Skeletal muscle satellite cell (primary cell): ENCODE results near the gene KBTBD13.

ENCODE experiments used
- H3K27me3 ChIP-seq: 2 replicates; pipeline ENCODE4 v1.7.0; 2013; ENCODE audit warnings: low read length; ENCODE audit not compliant: control insufficient read depth, insufficient read depth
- H3K36me3 ChIP-seq: 2 replicates; pipeline ENCODE4 v1.7.0; 2013; ENCODE audit warnings: mild to moderate bottlenecking, control low read depth, low read length; ENCODE audit not compliant: insufficient read depth
- H3K4me1 ChIP-seq: 2 replicates; pipeline ENCODE4 v1.7.0; 2013; ENCODE audit warnings: low read length; ENCODE audit not compliant: control insufficient read depth, insufficient read depth
- H3K4me2 ChIP-seq: 2 replicates; pipeline ENCODE4 v1.7.0; 2013; ENCODE audit warnings: mild to moderate bottlenecking, low read length
- H3K4me3 ChIP-seq: 2 replicates; pipeline ENCODE4 v1.7.0; 2013; ENCODE audit warnings: low read length
- H3K9ac ChIP-seq: 2 replicates; pipeline ENCODE4 v1.7.0; 2013; ENCODE audit warnings: mild to moderate bottlenecking, low read depth, low read length, moderate library complexity
- H3K9me3 ChIP-seq: replicated peaks from 2 replicates; pipeline ENCODE4 v1.7.0; 2013; ENCODE audit warnings: mild to moderate bottlenecking, control low read depth, low read length

KBTBD13 gene

GRCh38 chr15:65062726-65063125 lies 13.8 kb upstream of the KBTBD13 start:
- H3K9me3 ChIP-seq: no peaks in the 10 kb centered on the region

GRCh38 chr15:65066001-65066634 lies 10.4 kb upstream of the KBTBD13 start:
- H3K4me3 ChIP-seq: no peak overlapping the region
- H3K4me2 ChIP-seq: no peak overlapping the region
- H3K9me3 ChIP-seq: no peaks in the 10 kb centered on the region
- H3K27me3 ChIP-seq: peaks cover 55% of the 10 kb centered on the region
- peaks cover 17% of the 10 kb centered on the region for H3K4me1 ChIP-seq
- H3K9ac ChIP-seq: no peak overlapping the region
- H3K36me3 ChIP-seq: no peaks in the 10 kb centered on the region

More at GRCh38 chr15:65062726-65063125, 13.8 kb upstream of the KBTBD13 start:
- Histone ChIP-seq H3K27me3 (peaks cover 62% of the 10 kb centered on the region), H3K36me3 (no peaks in the 10 kb centered on the region), H3K4me2 (no peak overlapping the region), H3K4me1 (peaks cover under 1% of the 10 kb centered on the region), H3K9ac (no peak overlapping the region), H3K4me3 (no peak overlapping the region)

GRCh38 chr15:65066635-65067316 lies 9.8 kb upstream of the KBTBD13 start:
- Histone ChIP-seq H3K4me3 (no peak overlapping the region), H3K36me3 (no peaks in the 10 kb centered on the region), H3K4me2 (no peak overlapping the region), H3K9ac (no peak overlapping the region), H3K4me1 (peaks cover 17% of the 10 kb centered on the region), H3K9me3 (no peaks in the 10 kb centered on the region), H3K27me3 (peaks cover 60% of the 10 kb centered on the region)

GRCh38 chr15:65067317-65067644 lies 9.3 kb upstream of the KBTBD13 start:
- Histone ChIP-seq H3K9ac (no peak overlapping the region), H3K4me1 (peaks cover 17% of the 10 kb centered on the region), H3K36me3 (no peaks in the 10 kb centered on the region), H3K4me2 (peak overlapping the region; percentile 36), H3K27me3 (peaks cover 59% of the 10 kb centered on the region), H3K4me3 (no peak overlapping the region), H3K9me3 (no peaks in the 10 kb centered on the region)

- Histone ChIP-seq H3K9ac (no peak within 1 kb of the TSS), H3K9me3 (no peaks in the 10 kb centered on the region)
These were observed 8.7 kb upstream of the KBTBD13 start, which contains the start of gene RASL12 for GRCh38 chr15:65067645-65068402. Gene RASL12, minus strand, starts transcription at chr15:65067991. Its CDS starts 156 bp downstream, at chr15:65067835.

GRCh38 chr15:65068403-65068788 lies 8.2 kb upstream of the KBTBD13 start:
- Histone ChIP-seq H3K9me3 (no peaks in the 10 kb centered on the region), H3K27me3 (peaks cover 49% of the 10 kb centered on the region), H3K4me1 (peaks cover 17% of the 10 kb centered on the region), H3K4me2 (no peak overlapping the region), H3K36me3 (no peaks in the 10 kb centered on the region), H3K4me3 (no peak overlapping the region), H3K9ac (no peak overlapping the region)

More at GRCh38 chr15:65067645-65068402, 8.7 kb upstream of the KBTBD13 start, which contains the start of gene RASL12:
- Histone ChIP-seq H3K4me2 (peak within 1 kb of the TSS; percentile 36), H3K4me3 (peak within 1 kb of the TSS; percentile 40), H3K36me3 (no peaks in the 10 kb centered on the region), H3K27me3 (peaks cover 54% of the 10 kb centered on the region), H3K4me1 (peaks cover 17% of the 10 kb centered on the region)

- H3K27me3 ChIP-seq: peaks cover 43% of the 10 kb centered on the region
- no peak overlapping the region for H3K9ac ChIP-seq
- H3K4me1 ChIP-seq: peaks cover 17% of the 10 kb centered on the region
- no peaks in the 10 kb centered on the region for H3K36me3 ChIP-seq
- no peak overlapping the region for H3K4me2 ChIP-seq
- no peak overlapping the region for H3K4me3 ChIP-seq
- H3K9me3 ChIP-seq: no peaks in the 10 kb centered on the region
These were observed 7.4 kb upstream of the KBTBD13 start for GRCh38 chr15:65069179-65069578.

GRCh38 chr15:65069779-65070546 lies 6.6 kb upstream of the KBTBD13 start:
- Histone ChIP-seq H3K9me3 (no peaks in the 10 kb centered on the region), H3K4me3 (no peak overlapping the region), H3K36me3 (no peaks in the 10 kb centered on the region), H3K4me1 (peaks cover 17% of the 10 kb centered on the region), H3K27me3 (peaks cover 40% of the 10 kb centered on the region), H3K4me2 (no peak overlapping the region), H3K9ac (no peak overlapping the region)

- Histone ChIP-seq H3K36me3 (no peaks in the 10 kb centered on the region), H3K9ac (no peak overlapping the region), H3K4me1 (peaks cover 17% of the 10 kb centered on the region), H3K4me3 (no peak overlapping the region), H3K9me3 (no peaks in the 10 kb centered on the region), H3K27me3 (peaks cover 26% of the 10 kb centered on the region), H3K4me2 (no peak overlapping the region)
These were observed 5.2 kb upstream of the KBTBD13 start for GRCh38 chr15:65071381-65071811.

- Histone ChIP-seq H3K4me1 (peaks cover 17% of the 10 kb centered on the region), H3K36me3 (no peaks in the 10 kb centered on the region), H3K9me3 (no peaks in the 10 kb centered on the region), H3K4me2 (no peak overlapping the region), H3K27me3 (peaks cover 20% of the 10 kb centered on the region), H3K9ac (no peak overlapping the region), H3K4me3 (no peak overlapping the region)
These were observed 4.5 kb upstream of the KBTBD13 start for GRCh38 chr15:65072027-65072426.

- peaks cover 17% of the 10 kb centered on the region for H3K4me1 ChIP-seq
- H3K36me3 ChIP-seq: no peaks in the 10 kb centered on the region
- H3K9ac ChIP-seq: no peak overlapping the region
- peaks cover 14% of the 10 kb centered on the region for H3K27me3 ChIP-seq
- H3K4me3 ChIP-seq: no peak overlapping the region
- H3K4me2 ChIP-seq: no peak overlapping the region
- H3K9me3 ChIP-seq: no peaks in the 10 kb centered on the region
These were observed 3.9 kb upstream of the KBTBD13 start for GRCh38 chr15:65072617-65073016.
